Measurements from ENCODE around the gene PRR7. TPM values are rescaled to one million over a fixed set of nuclear protein-coding genes. Genes with fewer than 3 reads are reported as not detected.
A peak's percentile ranks its signal among the peaks of the same experiment; 100 is the strongest.

Gene PRR7
- total RNA-seq, 4 donors from 2014 or later, result 1.4 to 4.7 (median 4.2) TPM

GRCh38 chr5:177468685-177469628 lies 22.3 kb downstream of the PRR7 start:
- peaks cover 12 to 25% of the 10 kb centered on the region in 2 donors for H3K4me1 ChIP-seq
- no peaks in the 10 kb centered on the region for H3K27me3 ChIP-seq
- no peak for DNase-seq
- no peak overlapping the region for H3K4me3 ChIP-seq (replicated peaks in 1 of 3)
- 80 to 83% methylated on average over 12 to 24 of the region's 25 CpGs for WGBS, 2 donors
- H3K36me3 ChIP-seq, result peaks cover 21 to 29% of the 10 kb centered on the region in 2 donors
- intact Hi-C loops (cut with DNase I), result no loop called here
- peak overlapping the region in 1 of 3 donors; percentile 5 for H3K27ac ChIP-seq
- TF ChIP-seq POLR2A (IDR thresholded peaks at IDR 0.05), result no peak
- TF ChIP-seq CTCF (IDR thresholded peaks at IDR 0.05), result no peak
- H3K9me3 ChIP-seq, result no peaks in the 10 kb centered on the region

- TF ChIP-seq CTCF (IDR thresholded peaks at IDR 0.05), result no peak
- DNase-seq, result no peak
- WGBS, 2 donors, result 74 to 80% methylated on average over 8 of the region's 8 CpGs
- peaks cover 12 to 25% of the 10 kb centered on the region in 2 donors for H3K4me1 ChIP-seq
- H3K27me3 ChIP-seq, result no peaks in the 10 kb centered on the region
- H3K4me3 ChIP-seq (replicated peaks in 1 of 3), result no peak overlapping the region
- peak overlapping the region in 1 of 3 donors; percentile 5 for H3K27ac ChIP-seq
- intact Hi-C loops (cut with DNase I), result no loop called here
- H3K36me3 ChIP-seq, result peaks cover 21 to 29% of the 10 kb centered on the region in 2 donors
- H3K9me3 ChIP-seq, result no peaks in the 10 kb centered on the region
Measured at GRCh38 chr5:177469750-177470525, 23.3 kb downstream of the PRR7 start.

GRCh38 chr5:177470759-177471536 lies 24.3 kb downstream of the PRR7 start:
- no peak for DNase-seq
- H3K4me1 ChIP-seq, result peaks cover 12 to 25% of the 10 kb centered on the region in 2 donors

More at GRCh38 chr5:177470759-177471536, 24.3 kb downstream of the PRR7 start:
- 84 to 87% methylated on average over 9 to 10 of the region's 10 CpGs for WGBS, 2 donors
- no peak overlapping the region for H3K27ac ChIP-seq
- no peak overlapping the region for H3K4me3 ChIP-seq (replicated peaks in 1 of 3)
- H3K27me3 ChIP-seq, result no peaks in the 10 kb centered on the region
- intact Hi-C loops (cut with DNase I), result no loop called here
- no peak for TF ChIP-seq CTCF (IDR thresholded peaks at IDR 0.05)
- TF ChIP-seq POLR2A (IDR thresholded peaks at IDR 0.05), result no peak
- H3K36me3 ChIP-seq, result peaks cover 14 to 21% of the 10 kb centered on the region in 2 donors
- no peaks in the 10 kb centered on the region for H3K9me3 ChIP-seq

Data from thyroid gland (tissue), 4 donors.